NCI-H2227 (cell line): ENCODE results near the gene MCOLN2.
"Not testable (repeated sequence)": the region's sequence is repeated elsewhere in the genome, so short reads cannot be mapped to it uniquely, and the experiment has no call there.

Source experiments
- DNase-seq: peaks from one replicate; lab custom pipeline; 2025; ENCODE audit not compliant: unreplicated experiment; lab: John Stamatoyannopoulos, UW

The MCOLN2 gene

DNA sequence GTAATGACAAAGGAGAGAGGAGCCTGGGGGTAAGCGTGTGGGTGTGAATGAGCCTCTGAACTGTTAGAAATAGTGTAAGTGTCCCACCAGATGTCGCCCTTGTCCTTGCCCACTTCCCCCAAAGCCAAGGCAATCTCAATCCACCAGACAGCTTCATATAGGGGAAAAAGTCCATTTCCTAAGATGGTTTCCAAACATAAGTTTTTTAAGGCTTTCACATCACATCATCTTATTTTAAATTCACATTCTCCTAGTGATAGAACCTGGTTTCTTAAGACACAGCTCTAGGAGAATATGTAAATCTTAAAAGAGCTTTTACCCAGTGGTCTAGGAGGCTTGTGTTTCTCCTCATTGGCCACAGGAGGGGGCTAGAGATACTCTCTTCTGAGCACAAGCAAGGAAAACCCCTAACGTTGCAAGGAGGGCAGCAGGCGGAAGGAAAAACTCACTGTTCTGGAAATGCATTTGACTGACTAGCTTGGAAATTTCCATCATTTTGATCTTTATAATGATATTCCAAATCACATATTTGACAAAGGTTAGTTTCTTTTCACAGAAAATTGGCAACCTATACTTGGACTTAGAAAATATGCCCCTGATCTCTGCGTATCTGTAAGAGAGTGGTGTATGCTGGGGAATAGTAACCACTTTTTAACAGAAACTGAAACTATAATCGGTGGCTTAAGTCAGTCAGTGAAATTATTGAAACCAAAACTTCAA is 52.0 kb downstream of the MCOLN2 start:
- DNase-seq: peak; percentile 85

- no peak for DNase-seq
Measured at GRCh38 chr1:84941843-84942242, 55.1 kb downstream of the MCOLN2 start.

- DNase-seq: no peak
Measured at GRCh38 chr1:84940481-84940880, 56.4 kb downstream of the MCOLN2 start.

DNA sequence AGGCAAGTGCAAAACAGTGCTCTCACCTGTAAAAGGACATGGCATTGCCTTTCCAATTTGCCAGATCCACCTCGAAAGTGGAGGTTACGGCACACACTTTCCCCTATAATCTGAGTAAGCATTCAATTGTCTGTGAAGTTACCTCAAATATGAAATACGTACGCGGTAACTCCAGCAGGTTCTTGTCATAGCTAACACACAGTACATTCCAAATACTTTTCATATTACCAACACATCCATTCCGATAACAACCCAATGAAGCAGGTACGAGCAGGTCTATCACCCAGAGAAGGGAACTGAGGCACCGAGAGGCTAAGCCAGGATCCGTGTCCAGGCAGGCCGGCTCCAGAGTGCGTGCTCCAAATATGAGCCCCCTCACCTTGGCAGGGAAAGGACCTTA is 57.2 kb downstream of the MCOLN2 start:
- no peak for DNase-seq

DNA sequence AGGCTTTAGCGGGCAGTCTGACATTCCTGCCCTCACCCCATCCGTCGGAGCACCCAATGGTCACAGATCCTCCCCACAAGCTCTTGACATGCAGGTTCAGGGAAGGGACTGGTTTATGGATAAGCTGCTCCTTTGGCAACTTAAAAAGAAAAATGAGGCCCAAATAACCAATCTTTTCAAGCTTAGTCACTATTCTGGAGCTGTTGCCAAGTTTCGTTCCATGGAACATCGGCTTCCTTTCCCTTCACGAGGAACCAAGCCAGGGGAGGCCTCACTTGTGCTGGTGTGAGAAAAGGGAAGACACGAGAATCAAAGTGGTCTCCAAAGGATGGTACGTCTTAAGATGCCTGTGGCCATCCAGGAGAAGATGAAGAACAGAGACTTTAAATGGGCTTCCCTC is 57.8 kb downstream of the MCOLN2 start:
- DNase-seq: no peak

DNA sequence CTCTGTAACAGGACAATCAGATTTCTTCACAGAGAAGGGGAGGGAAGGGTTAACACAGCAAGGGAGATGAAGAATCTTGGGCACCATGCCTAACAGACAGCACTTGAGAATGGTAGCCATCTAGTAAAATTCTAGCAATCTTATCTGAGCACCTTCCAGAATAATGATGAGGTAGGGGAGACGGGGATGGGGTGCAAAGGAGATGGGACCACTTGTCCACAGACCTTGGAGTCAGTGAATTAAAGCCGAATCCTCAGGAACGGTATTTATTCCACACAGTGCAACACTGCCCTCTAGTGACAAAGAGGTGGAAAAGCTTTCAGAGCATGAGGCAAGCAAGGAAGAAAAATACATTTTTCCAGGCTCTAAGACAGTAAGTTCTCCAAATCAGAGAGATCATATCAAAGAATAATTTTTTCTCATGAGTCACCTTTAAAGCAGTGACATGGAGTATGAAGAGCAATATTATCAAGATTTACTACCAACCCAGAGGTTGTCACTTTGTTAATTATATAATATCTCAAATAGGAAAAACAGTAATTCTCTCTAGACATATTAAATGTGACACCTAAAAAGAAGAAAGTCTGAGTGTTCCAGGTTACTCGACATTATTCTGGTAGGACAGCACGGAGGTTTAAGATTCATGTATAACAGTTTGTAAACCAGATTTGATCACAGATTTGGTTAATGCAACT is 60.6 kb downstream of the MCOLN2 start:
- peak; percentile 80 for DNase-seq

GRCh38 chr1:84933011-84933611 is 63.8 kb downstream of the MCOLN2 start:
- no peak for DNase-seq

DNA sequence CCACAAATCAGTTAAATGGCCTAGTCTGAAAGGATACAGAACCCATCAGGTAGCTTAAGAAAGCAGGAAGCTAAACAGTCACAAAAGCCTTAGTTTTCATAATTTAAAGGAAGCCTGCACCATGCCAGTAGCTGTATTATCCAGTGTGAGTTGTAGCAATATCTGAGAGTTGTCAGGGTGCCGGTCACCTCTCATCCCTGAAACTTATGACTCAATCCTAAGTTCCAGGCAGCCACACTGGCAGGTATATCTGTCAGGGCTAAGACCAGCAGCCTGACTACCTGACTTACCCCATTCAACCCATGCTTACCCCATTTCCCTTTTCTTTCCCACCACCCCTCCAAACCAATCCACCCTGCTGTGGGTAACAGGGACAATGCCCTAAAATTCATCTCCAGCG is 66.1 kb downstream of the MCOLN2 start:
- DNase-seq: no peak

DNA sequence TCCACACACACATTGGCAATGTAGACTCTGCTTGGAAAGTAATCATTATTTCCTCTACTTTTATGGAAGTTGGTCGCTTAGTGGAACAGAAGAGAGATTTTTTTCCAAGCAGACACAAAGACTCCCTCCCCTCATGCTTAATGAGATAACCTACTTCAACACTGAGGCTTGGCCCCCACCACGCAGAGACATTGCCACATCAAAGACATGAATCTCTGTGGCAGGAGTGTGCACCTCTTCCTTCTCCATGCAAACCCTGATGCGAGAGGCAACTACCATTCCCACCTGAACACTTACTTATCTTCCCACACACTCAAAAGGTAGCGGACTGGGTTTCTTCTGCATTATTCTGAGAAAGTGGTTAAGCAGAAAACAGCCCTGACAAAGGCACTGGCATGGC is 66.6 kb downstream of the MCOLN2 start:
- no peak for DNase-seq

DNA sequence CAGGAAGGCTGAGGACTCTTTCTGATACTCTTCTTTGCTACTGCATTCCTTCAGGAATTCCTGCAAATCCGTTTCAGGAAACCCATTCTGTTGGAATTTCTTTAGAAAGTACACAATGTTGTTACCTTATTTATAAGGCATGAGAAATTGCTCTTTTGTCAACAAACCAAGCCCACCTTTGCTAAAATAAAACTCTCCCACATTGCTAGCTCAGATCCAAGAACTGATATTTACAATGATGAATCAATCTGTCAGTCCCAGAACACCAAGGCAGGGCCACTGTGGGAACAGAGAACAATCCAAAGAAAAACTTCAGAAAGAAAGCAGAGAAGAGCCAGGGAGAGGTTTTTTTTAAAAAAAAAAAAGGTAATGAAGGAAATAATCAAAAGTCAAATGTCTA is 67.3 kb downstream of the MCOLN2 start:
- no peak for DNase-seq

DNA sequence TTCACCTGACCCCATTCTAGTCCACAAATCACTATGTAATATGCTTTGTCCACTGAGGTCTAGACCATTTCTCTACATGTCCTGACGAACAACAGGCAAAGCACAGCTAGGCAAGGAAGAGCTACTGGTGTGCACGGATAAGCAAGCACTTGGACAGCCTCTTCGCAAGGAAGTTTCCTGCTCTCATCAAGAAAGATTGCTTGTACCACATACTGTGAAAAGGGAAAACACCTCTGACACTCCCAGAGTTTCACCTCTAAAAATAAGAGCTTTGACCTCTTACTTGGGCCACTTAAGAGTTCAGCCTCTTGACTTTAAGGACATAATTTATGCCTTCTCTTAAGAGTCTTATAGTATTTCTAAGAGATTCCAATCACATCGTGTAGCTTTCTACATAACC is 67.9 kb downstream of the MCOLN2 start:
- no peak for DNase-seq

DNA sequence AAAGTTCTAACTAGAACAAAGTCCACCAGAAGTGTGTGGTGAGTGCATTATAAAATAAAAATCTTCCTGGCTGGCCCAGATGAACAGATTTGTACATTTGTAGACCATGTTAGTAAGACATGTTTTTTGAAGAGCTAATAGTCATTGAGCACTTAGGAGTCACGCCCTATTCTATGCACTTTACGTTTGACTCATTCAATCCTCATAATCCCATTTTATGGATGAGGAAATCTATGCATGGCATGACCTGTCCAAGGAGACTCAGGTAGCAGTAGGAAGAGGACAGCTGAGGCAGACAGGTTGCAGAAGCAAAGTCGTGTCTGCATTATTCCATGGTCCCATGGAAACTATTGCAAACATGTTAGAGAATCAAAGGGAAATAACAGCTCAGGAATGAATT is 73.6 kb downstream of the MCOLN2 start:
- DNase-seq: no peak

- DNase-seq: no peak
Measured at GRCh38 chr1:84920159-84920558, 76.8 kb downstream of the MCOLN2 start.

DNA sequence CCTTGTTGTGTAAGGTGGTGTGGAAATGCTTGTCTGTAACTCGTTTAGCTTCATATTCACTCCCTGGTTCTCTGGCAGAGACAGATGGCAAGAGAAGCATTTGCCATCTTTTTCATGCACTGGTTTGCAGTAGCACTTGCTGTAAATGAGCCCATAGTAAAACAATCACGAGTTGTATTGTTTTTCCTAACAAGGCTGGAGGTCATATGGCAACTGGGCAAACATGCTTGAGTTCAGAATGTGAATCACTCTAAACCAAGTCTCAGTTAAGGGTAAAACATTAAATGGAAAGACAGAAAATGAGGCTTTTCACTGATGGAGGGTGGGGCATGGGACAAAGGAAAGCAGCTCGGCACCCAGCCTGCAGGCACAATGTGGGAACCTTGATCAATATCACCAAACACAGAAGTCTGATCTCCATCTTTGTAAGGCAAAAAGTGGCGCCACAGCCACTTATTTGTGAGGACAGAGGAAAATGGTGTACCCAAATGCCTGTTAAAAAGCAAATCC is 77.4 kb downstream of the MCOLN2 start:
- DNase-seq: no peak

DNA sequence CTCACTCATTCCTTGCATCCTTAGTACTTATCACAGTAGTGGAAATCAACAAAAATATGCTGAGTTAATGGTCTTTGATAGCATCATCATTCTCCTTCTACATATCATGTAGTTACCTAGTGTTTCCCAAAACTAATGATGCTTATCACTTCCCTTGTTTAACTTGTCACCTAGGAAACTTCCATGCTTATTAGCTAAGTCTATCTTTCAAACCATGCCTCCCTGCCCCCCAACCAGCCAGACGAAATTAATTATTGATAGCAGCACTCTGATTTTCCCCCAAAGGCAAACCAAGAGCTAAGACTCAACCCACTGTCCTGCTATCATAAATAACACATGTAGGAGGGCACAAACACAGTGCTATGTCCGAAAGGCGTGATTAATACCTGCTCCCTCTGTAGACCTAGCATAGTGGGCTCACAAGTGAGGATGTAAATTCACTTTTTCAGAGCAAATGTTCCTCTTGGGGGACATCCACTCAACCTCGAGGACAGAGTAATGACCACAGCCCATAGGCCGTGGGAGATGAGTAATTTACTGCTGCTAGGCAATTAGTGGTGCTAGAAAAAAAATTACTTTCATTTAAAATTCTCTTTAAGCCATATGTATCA is 78.1 kb downstream of the MCOLN2 start:
- no peak for DNase-seq

GRCh38 chr1:84916897-84917296 is 80.0 kb downstream of the MCOLN2 start:
- no peak for DNase-seq

GRCh38 chr1:84913555-84913892 is 83.4 kb downstream of the MCOLN2 start:
- no peak for DNase-seq

DNA sequence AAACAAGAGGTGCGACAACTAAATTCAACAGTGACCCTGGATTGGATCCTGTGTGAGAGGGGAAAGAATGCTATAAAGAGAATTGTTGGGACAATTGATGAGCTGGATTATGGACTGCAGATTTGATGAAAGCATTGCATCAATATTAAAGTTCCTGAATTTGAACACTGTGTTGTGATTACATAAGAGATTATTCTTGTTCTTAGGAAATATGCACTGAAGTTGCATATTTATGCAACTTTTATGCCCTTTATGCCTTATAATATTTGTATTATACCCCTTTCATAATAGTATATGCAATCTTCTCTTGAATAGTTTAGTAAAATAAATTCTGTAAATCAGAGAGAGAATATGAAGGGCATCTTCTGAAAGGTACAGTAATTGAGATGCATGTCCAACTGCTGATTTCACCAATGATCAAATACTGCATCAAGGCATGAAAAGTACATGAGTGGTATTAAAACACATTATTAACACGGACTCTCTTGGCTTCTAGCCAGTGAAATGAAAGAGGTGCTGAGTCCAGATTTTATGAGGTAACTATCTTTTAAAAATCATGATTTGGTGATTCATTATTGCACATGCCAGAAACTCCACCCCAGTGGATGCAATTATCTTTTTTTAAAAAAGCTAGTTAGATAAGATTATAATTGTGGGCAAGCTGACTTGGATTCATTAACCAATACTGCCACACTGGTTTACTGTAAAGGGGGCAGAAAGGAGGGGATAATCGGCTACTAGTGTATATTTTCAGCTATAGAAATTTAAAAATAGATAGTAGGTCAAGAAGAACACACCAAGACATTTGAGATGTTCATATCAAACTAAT is 84.0 kb downstream of the MCOLN2 start:
- DNase-seq: no peak

- DNase-seq: not testable (repeated sequence)
Measured at GRCh38 chr1:84908746-84909464, 88.0 kb downstream of the MCOLN2 start.

GRCh38 chr1:84907095-84907827 is 89.7 kb downstream of the MCOLN2 start:
- no peak for DNase-seq
